A549 (cell line): ENCODE data around the gene SIK3. TPM values are rescaled to one million over a fixed set of nuclear protein-coding genes. Genes with fewer than 3 reads are reported as not detected.

Experiments used
- ATAC-seq, 2 experiments: fragments of 200-7000 bp in 1 of 2; fragments of >200 bp in 1 of 2; cut with Nextera tagmentation in 1 of 2; cut with Tn5 transposase in 1 of 2; 3 replicates each; pipeline versions ENCODE4 v1.8.0 to v1.9.1; 2018 to 2020; ENCODE audit warnings: mild to moderate bottlenecking in 1 of 2, moderate library complexity in 1 of 2
- CTCF ChIA-PET: fragments of 300-600 bp; sonication (Branson Sonifier 250); formaldehyde crosslinking; extraction: SDS; loops from one replicate; lab custom pipeline; 2021; ENCODE audit warnings: antibody characterized with exemption, inconsistent platforms; lab: Yijun Ruan, JAX
- POLR2A ChIA-PET: fragments of 350-600 bp; formaldehyde crosslinking; extraction: SDS; loops from one replicate; lab custom pipeline; 2021; ENCODE audit warnings: antibody characterized with exemption, inconsistent platforms; lab: Yijun Ruan, JAX
- DNase-seq, 2 experiments: peaks; one replicate each; pipeline versions ENCODE4 v3.0.0 to v3.0.0-alpha.2; 2011 to 2016; ENCODE audit warnings: low read depth in 1 of 2, low spot score in 1 of 2
- FAIRE-seq: peaks from 2 replicates; lab custom pipeline; 2011; peaks lifted over from hg19 to GRCh38; lab: Jason Lieb, UNC
- H3K27ac ChIP-seq, 2 experiments: fragments of >200 bp; sonication (Bioruptor Twin); formaldehyde crosslinking; 3 replicates each; pipeline ENCODE4 v1.5.1; 2016 to 2017
- H3K4me1 ChIP-seq: fragments of >200 bp; sonication (Bioruptor Twin); formaldehyde crosslinking; 3 replicates; pipeline ENCODE4 v1.6.1; 2016
- H3K4me2 ChIP-seq: fragments of >200 bp; sonication (Bioruptor Twin); formaldehyde crosslinking; 3 replicates; pipeline ENCODE4 v1.6.1; 2016
- H3K4me3 ChIP-seq: fragments of >200 bp; sonication (Bioruptor Twin); formaldehyde crosslinking; 3 replicates; pipeline ENCODE4 v1.5.1; 2016
- H3K9me3 ChIP-seq: fragments of >200 bp; sonication (Bioruptor Twin); formaldehyde crosslinking; 3 replicates; pipeline ENCODE4 v1.6.1; 2016
- CHD4 ChIP-seq: fragments of 200-600 bp; sonication (generic); IDR thresholded peaks from 2 replicates; pipeline ENCODE4 v1.6.1; 2016; ENCODE audit warnings: antibody characterized with exemption, mild to moderate bottlenecking, borderline replicate concordance
- EP300 ChIP-seq, 2 experiments: fragments of >200 bp; sonication (Bioruptor Twin); formaldehyde crosslinking; IDR thresholded peaks; 2 replicates in 1 of 2; 3 replicates in 1 of 2; pipeline ENCODE4 v1.6.1; 2016 to 2017
- FOSB ChIP-seq: fragments of 250-450 bp; sonication (Bioruptor Pico); IDR thresholded peaks from 2 replicates; pipeline ENCODE4 v1.5.0; 2020; ENCODE audit warnings: mild to moderate bottlenecking, moderate library complexity
- GATA3 ChIP-seq: IDR thresholded peaks from 2 replicates; pipeline ENCODE4 v1.6.1; 2012; ENCODE audit warnings: borderline replicate concordance
- HOXA7 ChIP-seq: fragments of 250-450 bp; sonication (Bioruptor Pico); IDR thresholded peaks from 2 replicates; pipeline ENCODE4 v1.5.0; 2020; ENCODE audit warnings: mild to moderate bottlenecking, moderate library complexity
- HOXB13 ChIP-seq: fragments of 250-450 bp; sonication (Bioruptor Pico); IDR thresholded peaks from 2 replicates; pipeline ENCODE4 v1.5.0; 2020; ENCODE audit warnings: low read depth, mild to moderate bottlenecking, moderate library complexity
- NPAS2 ChIP-seq: fragments of 250-450 bp; sonication (Bioruptor Pico); IDR thresholded peaks from 2 replicates; pipeline ENCODE4 v1.8.0; 2022; ENCODE audit warnings: mild to moderate bottlenecking, moderate library complexity, borderline replicate concordance
- NR3C1 ChIP-seq: fragments of >200 bp; sonication (Bioruptor Twin); formaldehyde crosslinking; IDR thresholded peaks from 3 replicates; pipeline ENCODE4 v1.6.1; 2017
- POLR2AphosphoS2 ChIP-seq: conservative IDR thresholded peaks from 2 replicates; pipeline ENCODE4 v1.6.1; 2012; ENCODE audit warnings: low read length, improper control_type of control experiment, inconsistent platforms
- RARB ChIP-seq: fragments of 250-450 bp; sonication (Bioruptor Pico); IDR thresholded peaks from 2 replicates; pipeline ENCODE4 v1.8.0; 2021; ENCODE audit warnings: mild to moderate bottlenecking, moderate library complexity
- RFX5 ChIP-seq: fragments of 450-650 bp; IDR thresholded peaks from 2 replicates; pipeline ENCODE4 v1.7.1; 2014; ENCODE audit warnings: antibody characterized with exemption, mild to moderate bottlenecking, moderate library complexity
- RNF2 ChIP-seq: fragments of 200-600 bp; sonication (generic); IDR thresholded peaks from 2 replicates; pipeline ENCODE4 v1.6.1; 2016; ENCODE audit warnings: low read depth, mild to moderate bottlenecking, antibody characterized with exemption, moderate library complexity, borderline replicate concordance
- SREBF2 ChIP-seq: fragments of 450-650 bp; IDR thresholded peaks from 2 replicates; pipeline ENCODE4 v1.6.1; 2014; ENCODE audit warnings: mild to moderate bottlenecking, moderate library complexity
- WGBS: methylation state at CpG from one replicate; pipeline ENCODE4 v1.1.6; 2017; ENCODE audit errors: missing lambda C conversion rate; 5-methylcytosine and 5-hydroxymethylcytosine counted together
- polyA plus RNA-seq, 4 experiments: library from polyadenylated mRNA; depleted of rRNA in 3 of 4; stranded (reverse); fragments of >200 nt; fragmentation: RNase III in 1 of 4; extraction: RNeasy Plus Mini Kit Qiagen cat#74134 plus additional on column Dnase treatment in 1 of 4; gene quantifications; 2 replicates in 3 of 4; 3 replicates in 1 of 4; pipeline ENCODE4 v1.2.3, GENCODE V29; 2011 to 2017
- TF ChIP-seq, protein P1 (sequence below): fragments of 150-350 bp; IDR thresholded peaks from 2 replicates; pipeline ENCODE4 v1.6.1; 2014; ENCODE audit warnings: low read depth, mild to moderate bottlenecking, low read length
- TF ChIP-seq, protein P2 (sequence below): IDR thresholded peaks from 2 replicates; pipeline ENCODE4 v1.6.1; 2012
- TF ChIP-seq, protein P3 (sequence below): IDR thresholded peaks from 2 replicates; pipeline ENCODE4 v1.6.1; 2012
- TF ChIP-seq, protein P4 (sequence below): fragments of 200-600 bp; sonication (generic); IDR thresholded peaks from 2 replicates; pipeline ENCODE4 v1.6.1; 2016; ENCODE audit warnings: antibody characterized with exemption, mild to moderate bottlenecking, moderate library complexity
- TF ChIP-seq, protein P5 (sequence below): fragments of >200 bp; sonication (Bioruptor Twin); formaldehyde crosslinking; IDR thresholded peaks from 2 replicates; pipeline ENCODE4 v1.6.1; 2016
- TF ChIP-seq, protein P6 (sequence below): fragments of >200 bp; sonication (Bioruptor Twin); formaldehyde crosslinking; IDR thresholded peaks from 3 replicates; pipeline ENCODE4 v1.5.1; 2016

The SIK3 gene
- polyA plus RNA-seq, 2 of the 4 experiments (the other 2 are of a cell fraction), result 8.2 to 9.0 TPM

DNA sequence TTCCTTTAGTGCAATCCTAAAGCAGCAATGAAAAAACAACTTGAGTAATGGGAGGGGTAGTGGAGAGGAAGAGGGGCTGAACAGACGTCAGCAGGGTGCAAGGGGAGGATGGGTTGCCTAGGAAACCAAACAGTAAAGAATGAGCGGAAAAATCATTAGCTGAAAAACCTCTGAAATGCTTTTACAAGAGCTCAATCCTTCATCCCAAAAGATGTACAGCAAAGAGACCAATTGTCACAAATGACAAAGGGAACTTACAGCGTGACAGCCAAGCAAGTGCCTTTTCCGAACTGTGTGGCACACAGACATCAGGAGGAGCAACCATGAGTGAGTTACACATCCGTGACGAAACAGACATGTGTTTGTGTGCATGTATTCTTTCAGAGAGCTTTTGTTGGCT is 104.6 kb downstream of the SIK3 start:
- DNase-seq (no peak), ATAC-seq (no peak), FAIRE-seq (no peak)
- Histone ChIP-seq H3K4me3 (no peak overlapping the region), H3K9me3 (no peaks in the 10 kb centered on the region), H3K4me2 (no peak overlapping the region), H3K4me1 (peaks cover 16% of the 10 kb centered on the region), H3K27ac (no peak overlapping the region)
- ChIA-PET POLR2A (no interaction called here), CTCF (interaction anchor here (1.6 kb wide), 1 partner anchor 13 kb away, joined by 3 read pairs; no protein-coding TSS in a partner anchor)
- no peak for TF ChIP-seq HOXB13 (CRISPR knock-in tag)
- TF ChIP-seq HOXA7, result no peak
- no peak for TF ChIP-seq RNF2
- TF ChIP-seq RFX5, result no peak
- no peak for TF ChIP-seq FOSB (CRISPR knock-in tag)
- TF ChIP-seq, protein P1, sequence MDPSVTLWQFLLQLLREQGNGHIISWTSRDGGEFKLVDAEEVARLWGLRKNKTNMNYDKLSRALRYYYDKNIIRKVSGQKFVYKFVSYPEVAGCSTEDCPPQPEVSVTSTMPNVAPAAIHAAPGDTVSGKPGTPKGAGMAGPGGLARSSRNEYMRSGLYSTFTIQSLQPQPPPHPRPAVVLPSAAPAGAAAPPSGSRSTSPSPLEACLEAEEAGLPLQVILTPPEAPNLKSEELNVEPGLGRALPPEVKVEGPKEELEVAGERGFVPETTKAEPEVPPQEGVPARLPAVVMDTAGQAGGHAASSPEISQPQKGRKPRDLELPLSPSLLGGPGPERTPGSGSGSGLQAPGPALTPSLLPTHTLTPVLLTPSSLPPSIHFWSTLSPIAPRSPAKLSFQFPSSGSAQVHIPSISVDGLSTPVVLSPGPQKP, result no peak
- no peak for TF ChIP-seq CHD4
- TF ChIP-seq, protein P2, sequence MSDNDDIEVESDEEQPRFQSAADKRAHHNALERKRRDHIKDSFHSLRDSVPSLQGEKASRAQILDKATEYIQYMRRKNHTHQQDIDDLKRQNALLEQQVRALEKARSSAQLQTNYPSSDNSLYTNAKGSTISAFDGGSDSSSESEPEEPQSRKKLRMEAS, result no peak
- no peak for TF ChIP-seq SREBF2
- TF ChIP-seq, protein P3, sequence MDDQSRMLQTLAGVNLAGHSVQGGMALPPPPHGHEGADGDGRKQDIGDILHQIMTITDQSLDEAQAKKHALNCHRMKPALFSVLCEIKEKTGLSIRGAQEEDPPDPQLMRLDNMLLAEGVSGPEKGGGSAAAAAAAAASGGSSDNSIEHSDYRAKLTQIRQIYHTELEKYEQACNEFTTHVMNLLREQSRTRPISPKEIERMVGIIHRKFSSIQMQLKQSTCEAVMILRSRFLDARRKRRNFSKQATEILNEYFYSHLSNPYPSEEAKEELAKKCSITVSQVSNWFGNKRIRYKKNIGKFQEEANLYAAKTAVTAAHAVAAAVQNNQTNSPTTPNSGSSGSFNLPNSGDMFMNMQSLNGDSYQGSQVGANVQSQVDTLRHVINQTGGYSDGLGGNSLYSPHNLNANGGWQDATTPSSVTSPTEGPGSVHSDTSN, result no peak
- no peak for TF ChIP-seq NPAS2 (CRISPR knock-in tag)
- no peak for TF ChIP-seq RARB
- WGBS, result 91% methylated on average over 6 of the region's 6 CpGs

DNA sequence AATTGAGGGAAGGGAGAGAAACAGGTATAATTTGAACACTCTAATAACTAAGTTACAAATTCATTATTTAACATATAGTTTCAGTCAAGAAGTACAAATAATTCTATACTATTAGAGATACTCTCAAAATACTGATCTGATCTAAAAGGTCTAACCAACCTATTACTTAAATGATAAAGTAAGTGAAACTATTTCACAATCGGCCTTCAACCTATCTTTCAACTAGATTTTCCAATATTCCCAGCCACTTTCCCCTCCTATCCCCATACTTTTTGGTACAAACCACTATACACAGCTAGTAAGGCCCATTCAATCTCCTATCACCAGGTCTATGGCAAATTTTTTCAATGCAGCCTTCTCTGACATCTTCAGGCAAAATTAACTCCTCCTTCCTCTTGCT is 106.7 kb downstream of the SIK3 start:
- FAIRE-seq (no peak), ATAC-seq (no peak), DNase-seq (no peak)
- Histone ChIP-seq H3K4me3 (no peak overlapping the region), H3K27ac (no peak overlapping the region), H3K4me1 (peaks cover 30% of the 10 kb centered on the region), H3K9me3 (no peaks in the 10 kb centered on the region), H3K4me2 (no peak overlapping the region)
- ChIA-PET CTCF (no interaction called here), POLR2A (no interaction called here)
- TF ChIP-seq, protein P4, sequence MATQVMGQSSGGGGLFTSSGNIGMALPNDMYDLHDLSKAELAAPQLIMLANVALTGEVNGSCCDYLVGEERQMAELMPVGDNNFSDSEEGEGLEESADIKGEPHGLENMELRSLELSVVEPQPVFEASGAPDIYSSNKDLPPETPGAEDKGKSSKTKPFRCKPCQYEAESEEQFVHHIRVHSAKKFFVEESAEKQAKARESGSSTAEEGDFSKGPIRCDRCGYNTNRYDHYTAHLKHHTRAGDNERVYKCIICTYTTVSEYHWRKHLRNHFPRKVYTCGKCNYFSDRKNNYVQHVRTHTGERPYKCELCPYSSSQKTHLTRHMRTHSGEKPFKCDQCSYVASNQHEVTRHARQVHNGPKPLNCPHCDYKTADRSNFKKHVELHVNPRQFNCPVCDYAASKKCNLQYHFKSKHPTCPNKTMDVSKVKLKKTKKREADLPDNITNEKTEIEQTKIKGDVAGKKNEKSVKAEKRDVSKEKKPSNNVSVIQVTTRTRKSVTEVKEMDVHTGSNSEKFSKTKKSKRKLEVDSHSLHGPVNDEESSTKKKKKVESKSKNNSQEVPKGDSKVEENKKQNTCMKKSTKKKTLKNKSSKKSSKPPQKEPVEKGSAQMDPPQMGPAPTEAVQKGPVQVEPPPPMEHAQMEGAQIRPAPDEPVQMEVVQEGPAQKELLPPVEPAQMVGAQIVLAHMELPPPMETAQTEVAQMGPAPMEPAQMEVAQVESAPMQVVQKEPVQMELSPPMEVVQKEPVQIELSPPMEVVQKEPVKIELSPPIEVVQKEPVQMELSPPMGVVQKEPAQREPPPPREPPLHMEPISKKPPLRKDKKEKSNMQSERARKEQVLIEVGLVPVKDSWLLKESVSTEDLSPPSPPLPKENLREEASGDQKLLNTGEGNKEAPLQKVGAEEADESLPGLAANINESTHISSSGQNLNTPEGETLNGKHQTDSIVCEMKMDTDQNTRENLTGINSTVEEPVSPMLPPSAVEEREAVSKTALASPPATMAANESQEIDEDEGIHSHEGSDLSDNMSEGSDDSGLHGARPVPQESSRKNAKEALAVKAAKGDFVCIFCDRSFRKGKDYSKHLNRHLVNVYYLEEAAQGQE, result no peak
- TF ChIP-seq POLR2AphosphoS2, result no peak
- no peak for TF ChIP-seq RNF2
- TF ChIP-seq, protein P2, result no peak
- TF ChIP-seq EP300 (IDR thresholded peaks at IDR 0.05), result no peak
- TF ChIP-seq NR3C1, result no peak
- TF ChIP-seq GATA3, result no peak
- TF ChIP-seq, protein P5, sequence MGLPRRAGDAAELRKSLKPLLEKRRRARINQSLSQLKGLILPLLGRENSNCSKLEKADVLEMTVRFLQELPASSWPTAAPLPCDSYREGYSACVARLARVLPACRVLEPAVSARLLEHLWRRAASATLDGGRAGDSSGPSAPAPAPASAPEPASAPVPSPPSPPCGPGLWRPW, result no peak
- TF ChIP-seq, protein P6, sequence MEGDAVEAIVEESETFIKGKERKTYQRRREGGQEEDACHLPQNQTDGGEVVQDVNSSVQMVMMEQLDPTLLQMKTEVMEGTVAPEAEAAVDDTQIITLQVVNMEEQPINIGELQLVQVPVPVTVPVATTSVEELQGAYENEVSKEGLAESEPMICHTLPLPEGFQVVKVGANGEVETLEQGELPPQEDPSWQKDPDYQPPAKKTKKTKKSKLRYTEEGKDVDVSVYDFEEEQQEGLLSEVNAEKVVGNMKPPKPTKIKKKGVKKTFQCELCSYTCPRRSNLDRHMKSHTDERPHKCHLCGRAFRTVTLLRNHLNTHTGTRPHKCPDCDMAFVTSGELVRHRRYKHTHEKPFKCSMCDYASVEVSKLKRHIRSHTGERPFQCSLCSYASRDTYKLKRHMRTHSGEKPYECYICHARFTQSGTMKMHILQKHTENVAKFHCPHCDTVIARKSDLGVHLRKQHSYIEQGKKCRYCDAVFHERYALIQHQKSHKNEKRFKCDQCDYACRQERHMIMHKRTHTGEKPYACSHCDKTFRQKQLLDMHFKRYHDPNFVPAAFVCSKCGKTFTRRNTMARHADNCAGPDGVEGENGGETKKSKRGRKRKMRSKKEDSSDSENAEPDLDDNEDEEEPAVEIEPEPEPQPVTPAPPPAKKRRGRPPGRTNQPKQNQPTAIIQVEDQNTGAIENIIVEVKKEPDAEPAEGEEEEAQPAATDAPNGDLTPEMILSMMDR, result no peak
- WGBS, result 66% methylated on average over 1 of the region's 1 CpG
